AG04450 (cell line): ENCODE measurements around the gene MT1F. TPM values are rescaled to one million over a fixed set of nuclear protein-coding genes. Genes with fewer than 3 reads are reported as not detected.
"Not testable (repeated sequence)": the region's sequence is repeated elsewhere in the genome, so short reads cannot be mapped to it uniquely, and the experiment has no call there.

Experiments
- CTCF ChIA-PET: fragments of 300-600, 350-600 bp; formaldehyde crosslinking; extraction: SDS; loops from one replicate; lab custom pipeline; 2022; ENCODE audit warnings: antibody characterized with exemption, inconsistent platforms; lab: Charles Lee
- POLR2A ChIA-PET: fragments of 350-600 bp; formaldehyde crosslinking; extraction: SDS; loops from one replicate; lab custom pipeline; 2021; ENCODE audit warnings: antibody characterized with exemption, inconsistent platforms; lab: Yijun Ruan, JAX
- DNase-seq: peaks from one replicate; pipeline ENCODE4 v3.0.0-alpha.2; 2011; ENCODE audit warnings: low read depth, low spot score
- H3K27ac ChIP-seq: one replicate; pipeline ENCODE4 v1.5.1; 2012; ENCODE audit warnings: low read depth, low read length, control low read depth
- H3K27me3 ChIP-seq: one replicate; pipeline ENCODE4 v1.6.0; 2012; ENCODE audit warnings: low read length; ENCODE audit not compliant: control insufficient read depth, insufficient read depth
- H3K4me3 ChIP-seq: 2 replicates; pipeline ENCODE4 v1.5.1; 2011; ENCODE audit warnings: mild to moderate bottlenecking, low read depth, low read length, control low read depth
- H3K9me3 ChIP-seq: 2 replicates; pipeline ENCODE4 v1.5.1; 2012; ENCODE audit warnings: low read length; ENCODE audit not compliant: control insufficient read depth, insufficient read depth
- polyA plus RNA-seq: library from polyadenylated mRNA; depleted of rRNA; stranded (reverse); fragments of >200 nt; gene quantifications from 2 replicates; pipeline ENCODE4 v1.2.3, GENCODE V29; 2011
- TF ChIP-seq, protein P1 (sequence below): IDR thresholded peaks from 2 replicates; pipeline ENCODE4 v1.5.1; 2011; ENCODE audit warnings: low read depth, low read length, control low read depth, inconsistent platforms

Gene MT1F
- polyA plus RNA-seq, 1 experiment: 0.35 TPM

DNA sequence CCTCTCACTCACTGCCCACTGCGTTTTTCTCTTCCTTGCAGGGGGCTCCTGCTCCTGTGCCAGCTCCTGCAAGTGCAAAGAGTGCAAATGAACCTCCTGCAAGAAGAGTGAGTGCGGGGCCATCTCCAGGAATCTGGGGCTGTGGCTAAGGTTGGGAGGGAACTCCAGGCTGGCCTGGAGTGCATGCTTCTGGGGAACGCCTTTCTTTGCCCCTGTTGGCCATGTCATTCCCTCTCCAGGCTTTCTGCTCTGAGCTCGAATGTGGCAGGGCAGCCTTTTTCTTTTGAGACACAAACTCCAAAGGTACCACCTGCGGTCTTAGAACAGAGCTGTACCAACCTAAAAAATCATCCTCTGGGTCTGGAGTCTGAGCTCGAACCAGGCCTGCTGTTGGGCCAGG is 39.6 kb upstream of the MT1F start:
- Histone ChIP-seq H3K9me3 (no peaks in the 10 kb centered on the region), H3K27ac (no peak overlapping the region), H3K4me3 (no peak overlapping the region), H3K27me3 (no peaks in the 10 kb centered on the region)
- CTCF ChIA-PET: interaction anchor here (1.0 kb wide), 1 partner anchor 84 kb away, joined by 3 read pairs; no protein-coding TSS in a partner anchor
- DNase-seq: no peak
- POLR2A ChIA-PET: interaction anchor here (0.6 to 2.8 kb wide), 3 partner anchors 8 to 94 kb away, joined by 4 to 25 read pairs (median 4); partner anchors contain the start of genes MT1E and MT2A
- TF ChIP-seq, protein P1, sequence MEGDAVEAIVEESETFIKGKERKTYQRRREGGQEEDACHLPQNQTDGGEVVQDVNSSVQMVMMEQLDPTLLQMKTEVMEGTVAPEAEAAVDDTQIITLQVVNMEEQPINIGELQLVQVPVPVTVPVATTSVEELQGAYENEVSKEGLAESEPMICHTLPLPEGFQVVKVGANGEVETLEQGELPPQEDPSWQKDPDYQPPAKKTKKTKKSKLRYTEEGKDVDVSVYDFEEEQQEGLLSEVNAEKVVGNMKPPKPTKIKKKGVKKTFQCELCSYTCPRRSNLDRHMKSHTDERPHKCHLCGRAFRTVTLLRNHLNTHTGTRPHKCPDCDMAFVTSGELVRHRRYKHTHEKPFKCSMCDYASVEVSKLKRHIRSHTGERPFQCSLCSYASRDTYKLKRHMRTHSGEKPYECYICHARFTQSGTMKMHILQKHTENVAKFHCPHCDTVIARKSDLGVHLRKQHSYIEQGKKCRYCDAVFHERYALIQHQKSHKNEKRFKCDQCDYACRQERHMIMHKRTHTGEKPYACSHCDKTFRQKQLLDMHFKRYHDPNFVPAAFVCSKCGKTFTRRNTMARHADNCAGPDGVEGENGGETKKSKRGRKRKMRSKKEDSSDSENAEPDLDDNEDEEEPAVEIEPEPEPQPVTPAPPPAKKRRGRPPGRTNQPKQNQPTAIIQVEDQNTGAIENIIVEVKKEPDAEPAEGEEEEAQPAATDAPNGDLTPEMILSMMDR: no peak

DNA sequence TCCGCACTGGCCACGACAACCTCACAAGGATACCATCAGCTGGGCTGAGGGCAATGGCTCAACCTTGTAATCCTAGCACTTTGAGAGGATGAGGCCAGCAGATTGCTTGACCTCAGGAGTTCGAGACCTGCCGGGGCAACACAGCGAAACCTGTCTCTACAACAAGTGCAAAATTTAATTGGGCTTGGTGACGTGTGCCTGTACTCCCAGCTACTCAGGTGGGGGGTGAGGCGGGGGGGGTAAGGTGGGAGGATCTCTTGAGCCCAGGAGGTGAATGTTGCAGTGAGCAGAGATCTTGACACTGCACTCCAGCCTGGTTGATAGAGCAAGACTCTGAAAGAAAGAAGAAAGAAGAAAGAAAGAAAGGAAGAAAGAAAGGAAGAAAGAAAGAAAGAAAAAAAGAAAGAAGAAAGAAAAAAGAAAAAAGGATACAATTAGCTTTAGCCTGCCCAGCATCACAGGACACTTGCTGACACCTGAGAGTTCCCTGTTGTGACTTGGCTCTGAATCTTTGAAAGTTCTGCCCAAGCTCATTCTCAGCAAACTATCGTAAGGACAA is 37.3 kb upstream of the MT1F start:
- TF ChIP-seq, protein P1: no peak
- POLR2A ChIA-PET: no interaction called here
- Histone ChIP-seq H3K27ac (no peak overlapping the region), H3K4me3 (no peak overlapping the region), H3K9me3 (no peaks in the 10 kb centered on the region), H3K27me3 (no peaks in the 10 kb centered on the region)
- DNase-seq: no peak
- CTCF ChIA-PET: no interaction called here

DNA sequence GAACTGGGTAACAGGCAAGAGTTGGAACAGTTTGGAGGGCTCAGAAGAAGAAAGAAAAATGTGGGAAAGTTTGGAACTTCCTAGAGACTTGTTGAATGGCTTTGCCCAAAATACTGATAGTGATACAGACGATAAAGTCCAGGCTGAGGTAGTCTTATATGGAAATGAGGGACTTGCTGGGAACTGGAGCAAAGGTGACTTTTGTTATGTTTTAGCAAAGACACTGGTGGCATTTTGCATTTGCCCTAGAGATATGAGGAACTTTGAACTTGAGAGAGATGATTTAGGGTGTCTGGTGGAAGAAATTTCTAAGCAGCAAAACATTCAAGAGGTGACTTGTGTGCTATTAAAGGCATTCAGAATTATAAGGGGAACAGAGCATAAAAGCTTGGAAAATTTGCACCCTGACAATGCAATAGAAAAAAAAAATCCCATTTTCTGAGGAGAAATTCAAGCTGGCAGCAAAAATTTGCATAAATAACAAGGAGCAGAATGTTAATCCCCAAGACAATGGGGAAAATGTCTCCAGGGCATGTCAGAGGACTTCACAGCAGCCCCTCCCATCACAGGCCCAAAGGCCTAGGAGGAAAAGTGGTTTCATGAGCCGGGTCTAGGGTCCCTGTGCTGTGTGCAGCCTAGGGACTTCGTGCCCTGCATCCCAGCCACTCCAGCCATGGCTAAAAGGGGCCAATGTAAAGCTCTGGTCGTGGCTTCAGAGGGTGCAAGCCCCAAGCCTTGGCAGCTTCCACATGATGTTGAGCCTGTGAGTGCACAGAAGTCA is 35.9 kb upstream of the MT1F start:
- POLR2A ChIA-PET, DNase-seq, H3K27ac ChIP-seq, H3K27me3 ChIP-seq, CTCF ChIA-PET, H3K4me3 ChIP-seq, H3K9me3 ChIP-seq: not testable (repeated sequence)

DNA sequence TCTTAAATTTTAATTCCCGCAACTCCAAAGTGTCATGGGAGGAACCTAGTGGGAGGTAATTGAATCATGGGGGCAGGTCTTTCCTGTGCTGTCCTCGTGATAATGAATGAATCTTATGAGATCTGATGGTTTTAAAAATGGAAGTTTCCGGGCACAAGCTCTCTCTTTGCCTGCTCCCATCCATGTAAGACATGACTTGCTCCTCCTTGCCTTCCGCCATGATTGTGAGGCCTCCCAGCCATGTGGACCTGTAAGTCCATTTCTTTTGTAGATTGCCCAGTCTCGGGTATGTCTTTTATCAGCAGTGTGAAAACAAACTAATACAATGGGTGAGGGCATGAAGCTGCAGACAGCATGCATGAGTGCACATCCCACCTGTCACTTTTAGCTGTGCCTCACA is 34.6 kb upstream of the MT1F start:
- DNase-seq, H3K27me3 ChIP-seq, CTCF ChIA-PET, H3K9me3 ChIP-seq, H3K27ac ChIP-seq, H3K4me3 ChIP-seq: not testable (repeated sequence)
- POLR2A ChIA-PET: interaction anchor here (4.8 kb wide), 1 partner anchor 14 kb away, joined by 201 read pairs; the partner anchor contains the start of gene MT2A

DNA sequence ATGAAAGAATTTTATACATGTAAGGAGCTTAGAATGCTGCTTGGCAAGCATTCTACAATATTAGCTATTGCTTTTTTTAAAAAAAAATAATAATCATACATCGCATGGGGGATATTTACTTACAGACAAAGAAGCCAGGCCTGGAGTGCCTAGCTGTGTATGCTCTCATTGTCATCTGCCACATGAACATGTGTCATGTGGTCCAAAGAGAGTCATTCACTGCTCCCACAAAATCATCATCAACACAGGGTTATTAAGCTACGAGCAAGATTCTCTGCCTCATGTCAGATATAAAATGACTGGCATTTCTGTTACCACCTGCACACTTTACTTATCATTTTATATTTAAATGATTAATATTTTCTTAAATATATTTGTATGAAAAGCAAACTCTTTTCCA is 34.1 kb upstream of the MT1F start:
- CTCF ChIA-PET: interaction anchor here (0.6 kb wide), 1 partner anchor 59 kb away, joined by 3 read pairs; no protein-coding TSS in a partner anchor
- Histone ChIP-seq H3K9me3 (no peaks in the 10 kb centered on the region), H3K27ac (no peak overlapping the region), H3K27me3 (no peaks in the 10 kb centered on the region), H3K4me3 (no peak overlapping the region)
- POLR2A ChIA-PET: interaction anchor here (4.8 kb wide), 1 partner anchor 14 kb away, joined by 201 read pairs; the partner anchor contains the start of gene MT2A
- TF ChIP-seq, protein P1: no peak
- DNase-seq: no peak
